NT2/D1 (cell line): ENCODE measurements around the gene RPL21.
"Not testable (repeated sequence)": the region's sequence is repeated elsewhere in the genome, so short reads cannot be mapped to it uniquely, and the experiment has no call there.

Source experiments
- DNase-seq: peaks from one replicate; pipeline ENCODE4 v3.0.0-alpha.2; 2011; ENCODE audit warnings: low read depth, low spot score
- H3K27me3 ChIP-seq: 2 replicates; pipeline ENCODE4 v1.6.0; 2011; ENCODE audit warnings: mild to moderate bottlenecking; ENCODE audit not compliant: insufficient read length, insufficient read depth
- H3K36me3 ChIP-seq: 2 replicates; pipeline ENCODE4 v1.6.1; 2011; ENCODE audit warnings: mild to moderate bottlenecking, low read length, mixed read lengths; ENCODE audit not compliant: insufficient read depth, insufficient read length
- H3K4me1 ChIP-seq: 2 replicates; pipeline ENCODE4 v1.5.1; 2011; ENCODE audit not compliant: insufficient read depth, insufficient read length
- H3K4me3 ChIP-seq: 2 replicates; pipeline ENCODE4 v1.5.1; 2011; ENCODE audit warnings: low read depth; ENCODE audit not compliant: insufficient read length
- H3K9ac ChIP-seq: 2 replicates; pipeline ENCODE4 v1.6.0; 2011; ENCODE audit warnings: low read depth; ENCODE audit not compliant: insufficient read length
- H3K9me3 ChIP-seq: 2 replicates; pipeline ENCODE4 v1.5.1; 2011; ENCODE audit warnings: mild to moderate bottlenecking, low read length; ENCODE audit not compliant: insufficient read depth
- SUZ12 ChIP-seq: IDR thresholded peaks from 2 replicates; pipeline ENCODE4 v1.6.1; 2011; ENCODE audit not compliant: insufficient read length, insufficient read depth; ENCODE audit errors: extremely low read depth
- YY1 ChIP-seq: IDR thresholded peaks from 2 replicates; pipeline ENCODE4 v1.6.1; 2011; ENCODE audit not compliant: insufficient read length, insufficient read depth
- ZNF274 ChIP-seq: IDR thresholded peaks from 2 replicates; pipeline ENCODE4 v1.6.1; 2011; ENCODE audit warnings: mild to moderate bottlenecking, low read depth, low read length

Gene RPL21

GRCh38 chr13:27219611-27220010 is 31.7 kb upstream of the RPL21 start:
- H3K36me3 ChIP-seq = no peaks in the 10 kb centered on the region
- DNase-seq = no peak
- no peaks in the 10 kb centered on the region for H3K27me3 ChIP-seq
- peaks cover 8% of the 10 kb centered on the region; the same call in 1 of the 2 replicates for H3K9me3 ChIP-seq
- no peaks in the 10 kb centered on the region for H3K4me1 ChIP-seq
- H3K4me3 ChIP-seq = no peak overlapping the region
- no peak for TF ChIP-seq YY1
- no peak for TF ChIP-seq SUZ12
- TF ChIP-seq ZNF274 = no peak
- H3K9ac ChIP-seq = no peak overlapping the region

GRCh38 chr13:27222100-27222499 is 29.3 kb upstream of the RPL21 start:
- H3K9ac ChIP-seq, H3K27me3 ChIP-seq, DNase-seq, H3K4me1 ChIP-seq, H3K9me3 ChIP-seq, H3K4me3 ChIP-seq, H3K36me3 ChIP-seq: not testable (repeated sequence)

GRCh38 chr13:27226991-27227390 is 24.4 kb upstream of the RPL21 start:
- Histone ChIP-seq H3K36me3 (no peaks in the 10 kb centered on the region), H3K27me3 (no peaks in the 10 kb centered on the region), H3K9ac (no peak overlapping the region), H3K4me3 (no peak overlapping the region), H3K4me1 (no peaks in the 10 kb centered on the region), H3K9me3 (0 out of 2 replicates have a peak, but pooled peaks cover 4% of the 10 kb centered on the region)
- no peak for TF ChIP-seq ZNF274
- TF ChIP-seq YY1 = no peak
- TF ChIP-seq SUZ12 = no peak
- DNase-seq = no peak

GRCh38 chr13:27228131-27228530 is 23.2 kb upstream of the RPL21 start:
- peaks cover 4% of the 10 kb centered on the region; the same call in 1 of the 2 replicates for H3K9me3 ChIP-seq
- no peak overlapping the region for H3K9ac ChIP-seq
- TF ChIP-seq ZNF274 = no peak
- TF ChIP-seq YY1 = no peak
- no peak for TF ChIP-seq SUZ12
- H3K27me3 ChIP-seq = no peaks in the 10 kb centered on the region
- no peak overlapping the region for H3K4me3 ChIP-seq
- H3K36me3 ChIP-seq = no peaks in the 10 kb centered on the region
- no peaks in the 10 kb centered on the region for H3K4me1 ChIP-seq
- DNase-seq = no peak

- Histone ChIP-seq H3K9ac (no peak overlapping the region), H3K9me3 (peaks cover 4% of the 10 kb centered on the region; the same call in 1 of the 2 replicates), H3K27me3 (no peaks in the 10 kb centered on the region), H3K4me1 (no peaks in the 10 kb centered on the region), H3K36me3 (no peaks in the 10 kb centered on the region), H3K4me3 (no peak overlapping the region)
- TF ChIP-seq YY1 = no peak
- TF ChIP-seq ZNF274 = no peak
- TF ChIP-seq SUZ12 = no peak
- DNase-seq = no peak
Observed at GRCh38 chr13:27229642-27230041, 21.7 kb upstream of the RPL21 start.

GRCh38 chr13:27233964-27234363 is 17.4 kb upstream of the RPL21 start:
- Histone ChIP-seq H3K27me3 (no peaks in the 10 kb centered on the region), H3K9ac (no peak overlapping the region), H3K36me3 (no peaks in the 10 kb centered on the region), H3K4me3 (no peak overlapping the region), H3K9me3 (no peaks in the 10 kb centered on the region; the same call in 1 of the 2 replicates), H3K4me1 (no peaks in the 10 kb centered on the region)
- no peak for TF ChIP-seq SUZ12
- no peak for TF ChIP-seq ZNF274
- TF ChIP-seq YY1 = no peak
- no peak for DNase-seq

GRCh38 chr13:27236478-27236877 is 14.9 kb upstream of the RPL21 start:
- DNase-seq = no peak
- Histone ChIP-seq H3K9ac (no peak overlapping the region), H3K27me3 (no peaks in the 10 kb centered on the region), H3K9me3 (no peaks in the 10 kb centered on the region; the same call in 1 of the 2 replicates), H3K4me3 (no peak overlapping the region), H3K4me1 (no peaks in the 10 kb centered on the region), H3K36me3 (no peaks in the 10 kb centered on the region)
- TF ChIP-seq YY1 = no peak
- TF ChIP-seq SUZ12 = no peak
- TF ChIP-seq ZNF274 = no peak

GRCh38 chr13:27242702-27243101 is 8.7 kb upstream of the RPL21 start:
- Histone ChIP-seq H3K27me3 (no peaks in the 10 kb centered on the region), H3K4me1 (no peaks in the 10 kb centered on the region), H3K9me3 (no peaks in the 10 kb centered on the region), H3K36me3 (peaks cover 4% of the 10 kb centered on the region), H3K9ac (no peak overlapping the region), H3K4me3 (no peak overlapping the region)
- no peak for DNase-seq
- TF ChIP-seq SUZ12 = no peak
- no peak for TF ChIP-seq ZNF274
- no peak for TF ChIP-seq YY1
